GM12892 (cell line): ENCODE measurements around the gene ATOSA. TPM values are rescaled to one million over a fixed set of nuclear protein-coding genes. Genes with fewer than 3 reads are reported as not detected.

Experiments used
- DNase-seq: peaks from one replicate; pipeline ENCODE4 v3.0.0; 2011; ENCODE audit not compliant: insufficient read length
- FAIRE-seq: peaks from 2 replicates; lab custom pipeline; 2011; peaks lifted over from hg19 to GRCh38; lab: Jason Lieb, UNC
- POLR2A ChIP-seq: IDR thresholded peaks from 2 replicates; pipeline ENCODE4 v1.6.1; 2011; ENCODE audit warnings: low read depth, low read length, control low read depth
- POLR2AphosphoS5 ChIP-seq: IDR thresholded peaks from 2 replicates; pipeline ENCODE4 v1.6.1; 2011; ENCODE audit warnings: low read depth, low read length, control low read depth
- TAF1 ChIP-seq: IDR thresholded peaks from 2 replicates; pipeline ENCODE4 v1.6.1; 2011; ENCODE audit warnings: low read depth, mild to moderate bottlenecking, control low read depth, low read length, borderline replicate concordance
- polyA plus RNA-seq: library from polyadenylated mRNA; unstranded; fragments of >200 nt; gene quantifications from one replicate; pipeline ENCODE4 v1.2.1, GENCODE V29; 2012; ENCODE audit warnings: missing spikeins, inconsistent platforms; ENCODE audit not compliant: missing spikeins

Gene ATOSA, protein sequence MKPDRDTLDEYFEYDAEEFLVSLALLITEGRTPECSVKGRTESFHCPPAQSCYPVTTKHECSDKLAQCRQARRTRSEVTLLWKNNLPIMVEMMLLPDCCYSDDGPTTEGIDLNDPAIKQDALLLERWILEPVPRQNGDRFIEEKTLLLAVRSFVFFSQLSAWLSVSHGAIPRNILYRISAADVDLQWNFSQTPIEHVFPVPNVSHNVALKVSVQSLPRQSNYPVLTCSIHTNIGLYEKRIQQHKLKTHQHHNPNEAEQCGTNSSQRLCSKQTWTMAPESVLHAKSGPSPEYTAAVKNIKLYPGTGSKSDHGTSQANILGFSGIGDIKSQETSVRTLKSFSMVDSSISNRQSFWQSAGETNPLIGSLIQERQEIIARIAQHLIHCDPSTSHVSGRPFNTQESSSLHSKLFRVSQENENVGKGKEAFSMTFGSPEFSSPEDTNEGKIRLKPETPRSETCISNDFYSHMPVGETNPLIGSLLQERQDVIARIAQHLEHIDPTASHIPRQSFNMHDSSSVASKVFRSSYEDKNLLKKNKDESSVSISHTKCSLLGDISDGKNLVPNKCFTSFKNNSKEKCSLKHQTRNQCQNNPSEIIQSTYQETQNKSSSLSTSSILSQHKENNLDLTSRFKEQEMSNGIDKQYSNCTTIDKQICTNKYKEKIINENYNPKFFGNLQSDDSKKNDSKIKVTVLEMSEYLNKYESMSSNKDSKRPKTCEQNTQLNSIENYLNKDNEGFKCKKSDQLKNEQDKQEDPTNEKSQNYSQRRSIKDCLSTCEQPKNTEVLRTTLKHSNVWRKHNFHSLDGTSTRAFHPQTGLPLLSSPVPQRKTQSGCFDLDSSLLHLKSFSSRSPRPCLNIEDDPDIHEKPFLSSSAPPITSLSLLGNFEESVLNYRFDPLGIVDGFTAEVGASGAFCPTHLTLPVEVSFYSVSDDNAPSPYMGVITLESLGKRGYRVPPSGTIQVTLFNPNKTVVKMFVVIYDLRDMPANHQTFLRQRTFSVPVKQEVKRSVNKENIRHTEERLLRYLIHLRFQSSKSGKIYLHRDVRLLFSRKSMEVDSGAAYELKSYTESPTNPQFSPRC
- polyA plus RNA-seq, result 14.3 TPM

GRCh38 chr15:52679232-52680040 lies at the start of gene ATOSA:
Gene ATOSA, minus strand, starts transcription at chr15:52679388. Its CDS starts 1,367 bp downstream, at chr15:52678021.
- TF ChIP-seq POLR2A (no peak), TAF1 (no peak), POLR2AphosphoS5 (no peak)
- peak; percentile 96 for FAIRE-seq

GRCh38 chr15:52728899-52729298 lies 49.7 kb upstream of the ATOSA start:
- DNase-seq, result no peak
- no peak for FAIRE-seq
- TF ChIP-seq POLR2A, result no peak
- TF ChIP-seq POLR2AphosphoS5, result no peak
- TF ChIP-seq TAF1, result no peak

More at GRCh38 chr15:52679232-52680040, at the start of gene ATOSA:
- DNase-seq, result peak; percentile 62

DNA sequence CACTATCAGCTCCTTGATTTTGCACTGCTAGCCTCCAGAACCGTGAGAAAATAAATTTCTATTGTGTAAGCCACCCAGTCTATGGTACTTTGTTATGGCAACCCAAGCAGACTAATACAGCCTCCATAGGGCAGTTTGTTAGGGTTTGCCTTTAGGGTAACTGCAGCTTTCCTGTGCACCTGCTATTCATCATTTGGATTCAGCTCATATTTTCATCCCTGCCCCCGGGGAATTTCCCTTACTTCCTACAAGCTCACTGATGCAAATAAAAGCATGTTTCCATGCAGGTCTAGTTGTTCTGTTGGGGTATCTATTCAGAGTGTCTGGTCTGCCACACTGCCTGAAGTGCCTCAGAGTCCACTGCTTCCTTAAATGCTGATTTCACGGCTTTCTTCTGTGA lies 48.6 kb upstream of the ATOSA start:
- TF ChIP-seq TAF1 (no peak), POLR2AphosphoS5 (no peak), POLR2A (no peak)
- FAIRE-seq (no peak), DNase-seq (no peak)

GRCh38 chr15:52726195-52726594 lies 47.0 kb upstream of the ATOSA start:
- no peak for TF ChIP-seq POLR2AphosphoS5
- TF ChIP-seq TAF1, result no peak
- no peak for TF ChIP-seq POLR2A
- DNase-seq (no peak), FAIRE-seq (no peak)

GRCh38 chr15:52718551-52718950 lies 39.4 kb upstream of the ATOSA start:
- TF ChIP-seq POLR2AphosphoS5 (no peak), POLR2A (no peak), TAF1 (no peak)

DNA sequence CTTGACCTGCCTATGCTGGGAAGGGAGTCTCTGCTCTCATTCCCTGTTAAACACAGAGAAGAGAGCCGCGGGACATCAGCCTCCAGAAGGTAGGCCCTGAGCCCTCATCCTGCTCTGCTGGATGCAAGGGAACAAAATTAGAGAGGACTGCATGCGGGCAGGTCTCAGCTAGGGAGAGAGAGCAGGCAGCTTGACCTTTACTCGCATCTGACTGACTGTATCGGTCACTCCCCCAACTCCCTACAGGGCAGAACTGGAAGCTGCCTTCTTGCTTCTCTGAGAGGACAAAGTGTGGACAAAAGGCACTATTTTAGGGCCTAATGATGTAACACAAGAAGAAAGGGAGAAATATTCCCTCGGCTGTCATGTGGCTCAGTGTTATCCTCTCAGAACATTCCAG lies 38.7 kb upstream of the ATOSA start:
- TF ChIP-seq POLR2A (no peak), TAF1 (no peak), POLR2AphosphoS5 (no peak)
- FAIRE-seq, result no peak
- DNase-seq, result no peak

More at GRCh38 chr15:52718551-52718950, 39.4 kb upstream of the ATOSA start:
- FAIRE-seq, result no peak
- DNase-seq, result no peak

GRCh38 chr15:52717481-52717880 lies 38.3 kb upstream of the ATOSA start:
- TF ChIP-seq TAF1, result no peak
- no peak for TF ChIP-seq POLR2AphosphoS5
- TF ChIP-seq POLR2A, result no peak
- no peak for DNase-seq
- no peak for FAIRE-seq

- DNase-seq (no peak), FAIRE-seq (no peak)
- TF ChIP-seq TAF1, result no peak
- no peak for TF ChIP-seq POLR2A
- no peak for TF ChIP-seq POLR2AphosphoS5
Observed at GRCh38 chr15:52716536-52716935, 37.3 kb upstream of the ATOSA start.

GRCh38 chr15:52715411-52715810 lies 36.2 kb upstream of the ATOSA start:
- DNase-seq (no peak), FAIRE-seq (no peak)
- TF ChIP-seq TAF1 (no peak), POLR2AphosphoS5 (no peak), POLR2A (no peak)

GRCh38 chr15:52714968-52715367 lies 35.8 kb upstream of the ATOSA start:
- no peak for FAIRE-seq
- TF ChIP-seq POLR2AphosphoS5 (no peak), TAF1 (no peak), POLR2A (no peak)
- DNase-seq, result no peak
